NCI-H1092 (cell line): ENCODE measurements around the gene FLAD1.
A peak's percentile ranks its signal among the peaks of the same experiment; 100 is the strongest.

Experiments
- DNase-seq: peaks from one replicate; lab custom pipeline; 2025; lab: John Stamatoyannopoulos, UW

The FLAD1 gene

GRCh38 chr1:155004352-155005075, 21.4 kb downstream of the FLAD1 start:
- DNase-seq = no peak

- no peak for DNase-seq
Observed at GRCh38 chr1:155005076-155006011, 22.2 kb downstream of the FLAD1 start.

- DNase-seq = peak; percentile 13
Observed at GRCh38 chr1:155006601-155007101, 23.5 kb downstream of the FLAD1 start.

GRCh38 chr1:155007251-155007828, 24.2 kb downstream of the FLAD1 start:
- no peak for DNase-seq

- no peak for DNase-seq
Observed at GRCh38 chr1:155008015-155008941, 25.1 kb downstream of the FLAD1 start.

- DNase-seq = no peak
Observed at GRCh38 chr1:155009221-155009711, 26.1 kb downstream of the FLAD1 start.

- no peak for DNase-seq
Observed at GRCh38 chr1:155009742-155010141, 26.6 kb downstream of the FLAD1 start.

- no peak for DNase-seq
Observed at GRCh38 chr1:155010211-155010918, 27.2 kb downstream of the FLAD1 start.

- no peak for DNase-seq
Observed at GRCh38 chr1:155011004-155011416, 27.9 kb downstream of the FLAD1 start.

GRCh38 chr1:155011437-155012025, 28.4 kb downstream of the FLAD1 start:
- no peak for DNase-seq

GRCh38 chr1:155012026-155012546, 28.9 kb downstream of the FLAD1 start:
- peak; percentile 73 for DNase-seq

- no peak for DNase-seq
Observed at GRCh38 chr1:155012776-155013602, 29.8 kb downstream of the FLAD1 start.

GRCh38 chr1:155013632-155014031, 30.5 kb downstream of the FLAD1 start:
- DNase-seq = no peak

- DNase-seq = no peak
Observed at GRCh38 chr1:155014709-155015508, 31.8 kb downstream of the FLAD1 start.

GRCh38 chr1:155015527-155016230, 32.5 kb downstream of the FLAD1 start:
- DNase-seq = no peak

GRCh38 chr1:155016231-155016831, 33.2 kb downstream of the FLAD1 start:
- no peak for DNase-seq
